Trophoblast cell (in vitro differentiated cells and primary cell): Measurements from ENCODE around the gene ALDH3B1.
A peak's percentile ranks its signal among the peaks of the same experiment; 100 is the strongest.
"Not testable (repeated sequence)": the region's sequence is repeated elsewhere in the genome, so short reads cannot be mapped to it uniquely, and the experiment has no call there.

Source experiments
- DNase-seq, 2 donors: peaks; one replicate each; pipeline ENCODE4 v3.0.0-alpha.2; 2016
- H2AFZ ChIP-seq: 2 replicates; pipeline ENCODE4 v1.6.1; 2013; ENCODE audit warnings: low read length, moderate library complexity, mild to moderate bottlenecking; ENCODE audit not compliant: insufficient read depth, poor library complexity
- H2AK5ac ChIP-seq: 2 replicates; pipeline ENCODE4 v1.6.1; 2013; ENCODE audit warnings: mild to moderate bottlenecking, low read length
- H2BK120ac ChIP-seq: 2 replicates; pipeline ENCODE4 v1.6.1; 2013; ENCODE audit warnings: low read length, mild to moderate bottlenecking, moderate library complexity; ENCODE audit not compliant: insufficient read depth, poor library complexity
- H2BK12ac ChIP-seq: 2 replicates; pipeline ENCODE4 v1.6.1; 2013; ENCODE audit warnings: mild to moderate bottlenecking, low read length, moderate library complexity
- H2BK5ac ChIP-seq: 2 replicates; pipeline ENCODE4 v1.6.1; 2013; ENCODE audit warnings: low read length, low read depth, moderate library complexity, mild to moderate bottlenecking; ENCODE audit not compliant: poor library complexity
- H3K14ac ChIP-seq: 2 replicates; pipeline ENCODE4 v1.6.1; 2013; ENCODE audit warnings: mild to moderate bottlenecking, low read length
- H3K18ac ChIP-seq: 2 replicates; pipeline ENCODE4 v1.6.1; 2013; ENCODE audit warnings: mild to moderate bottlenecking, low read length
- H3K23ac ChIP-seq: 2 replicates; pipeline ENCODE4 v1.6.1; 2013; ENCODE audit warnings: low read length
- H3K27ac ChIP-seq: 2 replicates; pipeline ENCODE4 v1.5.1; 2013; ENCODE audit warnings: low read depth, mild to moderate bottlenecking, inconsistent platforms, low read length, moderate library complexity
- H3K27me3 ChIP-seq: 2 replicates; pipeline ENCODE4 v1.6.1; 2013; ENCODE audit warnings: inconsistent platforms, mild to moderate bottlenecking, low read length, moderate library complexity; ENCODE audit not compliant: insufficient read depth
- H3K36me3 ChIP-seq, 2 experiments: 1 replicate in 1 of 2; 2 replicates in 1 of 2; pipeline ENCODE4 v1.6.1; 2013; ENCODE audit warnings: low read length in 2 of 2, mild to moderate bottlenecking in 2 of 2, moderate library complexity in 1 of 2; ENCODE audit not compliant: insufficient read depth in 2 of 2, control insufficient read depth in 1 of 2
- H3K4ac ChIP-seq: 2 replicates; pipeline ENCODE4 v1.6.1; 2013; ENCODE audit warnings: low read depth, mild to moderate bottlenecking, low read length, moderate library complexity
- H3K4me1 ChIP-seq, 2 experiments: 1 replicate in 1 of 2; 2 replicates in 1 of 2; pipeline ENCODE4 v1.6.1; 2013; ENCODE audit warnings: low read length in 2 of 2, mild to moderate bottlenecking in 2 of 2, moderate library complexity in 1 of 2; ENCODE audit not compliant: insufficient read depth in 2 of 2, control insufficient read depth in 1 of 2
- H3K4me2 ChIP-seq: 2 replicates; pipeline ENCODE4 v1.6.1; 2013; ENCODE audit warnings: inconsistent platforms, mild to moderate bottlenecking, low read length, moderate library complexity
- H3K4me3 ChIP-seq: 2 replicates; pipeline ENCODE4 v1.5.1; 2013; ENCODE audit warnings: mild to moderate bottlenecking, low read depth, low read length, inconsistent platforms
- H3K79me1 ChIP-seq: one replicate; pipeline ENCODE4 v1.6.1; 2013; ENCODE audit warnings: low read length
- H3K79me2 ChIP-seq: 2 replicates; pipeline ENCODE4 v1.6.1; 2013; ENCODE audit warnings: low read length, mild to moderate bottlenecking; ENCODE audit not compliant: control insufficient read depth, insufficient read depth, poor library complexity
- H3K9ac ChIP-seq: 2 replicates; pipeline ENCODE4 v1.6.1; 2013; ENCODE audit warnings: mild to moderate bottlenecking, low read length
- H3K9me3 ChIP-seq: 2 replicates; pipeline ENCODE4 v1.6.1; 2013; ENCODE audit warnings: low read depth, mild to moderate bottlenecking, control low read depth, inconsistent platforms, low read length; ENCODE audit not compliant: insufficient read depth
- H4K12ac ChIP-seq: 2 replicates; pipeline ENCODE4 v1.6.1; 2013; ENCODE audit warnings: low read depth, mild to moderate bottlenecking, low read length, moderate library complexity
- H4K8ac ChIP-seq: 2 replicates; pipeline ENCODE4 v1.6.1; 2013; ENCODE audit warnings: low read depth, mild to moderate bottlenecking, low read length, moderate library complexity
- H4K91ac ChIP-seq: one replicate; pipeline ENCODE4 v1.6.1; 2013; ENCODE audit warnings: low read depth, mild to moderate bottlenecking, low read length, moderate library complexity
- WGBS: extraction: QIAGEN DNeasy Blood & Tissue Kit; methylation state at CpG from one replicate; pipeline ENCODE4 v1.1.7; 2013; ENCODE audit warnings: missing lambda C conversion rate; ENCODE audit not compliant: insufficient read length, insufficient coverage; ENCODE audit errors: extremely low coverage; 5-methylcytosine and 5-hydroxymethylcytosine counted together

The ALDH3B1 gene

DNA sequence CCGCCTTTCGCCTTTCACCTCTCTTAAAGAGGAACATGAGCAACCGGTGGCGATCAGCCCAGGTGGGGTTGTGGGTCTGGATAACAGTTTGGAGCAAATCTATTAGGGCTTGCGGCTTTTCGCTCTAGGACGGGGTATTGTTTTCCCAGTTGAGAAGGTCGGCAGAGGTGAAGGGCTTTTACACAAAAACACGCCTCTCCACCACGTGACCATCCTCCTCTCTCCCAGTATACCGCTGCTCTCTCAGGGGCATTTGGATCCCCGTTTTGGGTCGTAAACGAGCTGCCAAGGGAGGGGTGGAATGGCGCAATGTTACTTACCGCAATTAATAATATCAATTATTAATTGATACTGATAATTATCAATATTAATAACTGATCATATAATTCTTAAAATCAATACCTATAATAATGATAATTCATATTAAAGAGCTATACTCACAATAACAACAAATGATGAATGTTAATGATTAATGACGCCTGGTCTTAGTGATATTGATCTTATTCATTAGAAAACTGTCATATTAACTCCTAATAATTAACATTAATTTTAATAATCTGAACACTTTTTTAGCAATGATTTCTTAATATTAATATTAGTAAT, 27.8 kb upstream of the ALDH3B1 start:
- H3K79me1 ChIP-seq, DNase-seq, H3K23ac ChIP-seq, H2BK5ac ChIP-seq, H3K36me3 ChIP-seq, H3K9me3 ChIP-seq, H3K14ac ChIP-seq, H4K8ac ChIP-seq, H3K9ac ChIP-seq, H4K91ac ChIP-seq, H3K4me2 ChIP-seq, H3K27me3 ChIP-seq, H2BK12ac ChIP-seq, H2AK5ac ChIP-seq, H3K27ac ChIP-seq, H2BK120ac ChIP-seq, H3K79me2 ChIP-seq, H3K18ac ChIP-seq, H2AFZ ChIP-seq, H3K4me1 ChIP-seq, H4K12ac ChIP-seq, H3K4ac ChIP-seq, H3K4me3 ChIP-seq: not testable (repeated sequence)
- WGBS: no CpG with 5 or more reads among the region's 17 CpGs

DNA sequence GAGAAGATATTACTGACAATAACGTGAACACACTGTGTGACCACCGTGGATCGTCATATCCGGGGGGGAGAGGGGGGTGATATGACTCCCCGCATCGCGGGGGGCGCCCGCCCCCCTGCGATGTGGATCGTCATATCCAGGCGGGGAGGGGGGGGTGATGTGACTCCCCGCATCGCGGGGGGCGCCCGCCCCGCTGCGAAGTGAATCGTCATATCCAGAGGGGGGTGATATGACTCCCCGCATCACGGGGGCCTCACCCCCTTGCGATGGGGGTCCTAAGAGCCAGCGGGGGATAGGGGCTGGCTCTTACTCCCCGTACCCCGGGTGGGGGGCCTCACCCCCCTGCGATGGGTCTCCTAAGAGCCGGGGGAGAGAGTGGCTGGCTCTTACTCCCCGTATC, 26.2 kb upstream of the ALDH3B1 start:
- H2AK5ac ChIP-seq: no peak overlapping the region
- no peaks in the 10 kb centered on the region for H3K79me2 ChIP-seq
- no peaks in the 10 kb centered on the region for H3K79me1 ChIP-seq
- no peak overlapping the region for H3K18ac ChIP-seq
- WGBS: no CpG with 5 or more reads among the region's 29 CpGs
- H2BK120ac ChIP-seq: no peak overlapping the region
- H3K9me3 ChIP-seq: no peaks in the 10 kb centered on the region
- no peak overlapping the region for H2AFZ ChIP-seq
- H2BK12ac ChIP-seq: no peak overlapping the region
- DNase-seq: no peak
- no peak overlapping the region for H3K27ac ChIP-seq
- H3K4me2 ChIP-seq: no peak overlapping the region
- no peak overlapping the region for H3K4me3 ChIP-seq
- H4K12ac ChIP-seq: no peak overlapping the region
- peaks cover 2% of the 10 kb centered on the region in 2 experiments for H3K4me1 ChIP-seq
- H4K91ac ChIP-seq: no peak overlapping the region
- no peak overlapping the region for H3K9ac ChIP-seq
- H3K23ac ChIP-seq: no peak overlapping the region
- H3K14ac ChIP-seq: no peak overlapping the region
- no peaks in the 10 kb centered on the region for H3K27me3 ChIP-seq
- no peak overlapping the region for H3K4ac ChIP-seq
- no peak overlapping the region for H2BK5ac ChIP-seq
- no peaks in the 10 kb centered on the region for H3K36me3 ChIP-seq
- H4K8ac ChIP-seq: no peak overlapping the region

DNA sequence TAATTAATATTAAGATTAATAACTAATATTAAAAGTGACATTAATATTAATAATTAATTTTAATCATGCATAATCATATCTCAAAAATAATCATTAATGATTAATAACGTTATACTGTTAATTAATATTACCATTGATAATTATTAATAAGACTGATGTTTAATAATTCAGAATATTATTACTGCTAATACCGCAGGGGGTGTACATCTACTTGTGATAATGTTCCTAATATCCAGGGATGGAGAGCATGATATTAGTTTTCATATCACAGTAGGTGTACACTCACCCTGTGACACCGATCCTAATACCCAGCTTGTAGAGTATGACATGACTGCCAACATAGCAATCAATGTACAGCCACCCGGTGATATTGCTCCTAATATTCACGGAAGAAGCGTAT, 24.8 kb upstream of the ALDH3B1 start:
- no CpG with 5 or more reads among the region's 6 CpGs for WGBS
- H4K12ac ChIP-seq: not testable (repeated sequence)

DNA sequence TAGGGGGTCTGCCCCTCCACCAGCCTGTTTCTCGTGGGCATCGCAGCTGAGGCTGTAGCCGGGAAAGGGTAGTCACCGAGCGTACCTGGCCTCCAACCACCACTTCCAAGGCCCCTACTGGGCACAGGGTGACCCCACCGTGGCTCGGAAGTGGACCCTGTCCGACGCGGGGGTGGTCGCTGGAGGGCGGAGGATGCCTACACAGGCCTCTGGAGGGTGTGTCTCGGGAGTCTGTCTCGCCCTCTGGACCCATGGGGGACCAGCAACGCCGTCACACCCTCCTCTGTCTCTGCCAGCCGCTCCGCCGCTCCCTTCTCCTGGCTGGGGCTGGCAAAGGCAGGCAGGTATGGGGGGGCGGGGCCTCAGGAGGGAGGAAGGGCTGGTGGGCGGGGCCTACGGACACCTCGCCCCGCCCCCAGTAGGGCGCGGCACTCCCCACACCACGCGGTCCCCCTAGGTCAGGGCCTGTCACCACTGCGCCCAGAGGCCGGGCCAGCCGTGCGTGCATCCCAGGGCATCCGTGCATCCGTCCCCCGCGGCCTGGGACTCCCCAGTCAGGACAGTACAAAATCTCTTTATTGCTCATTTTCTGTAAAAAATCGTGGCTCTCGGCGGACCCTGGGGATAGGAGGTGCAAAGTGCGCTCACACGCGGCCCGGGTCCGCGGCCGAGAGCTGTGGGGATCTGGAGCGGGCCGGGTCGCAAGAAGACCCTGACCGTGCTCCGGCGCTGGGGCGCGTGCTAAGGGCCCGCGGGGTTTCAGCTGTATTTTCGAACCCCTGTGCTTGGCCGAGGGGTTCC, 19.4 kb upstream of the ALDH3B1 start:
- H2BK120ac ChIP-seq, H2BK5ac ChIP-seq, H3K14ac ChIP-seq, H3K79me2 ChIP-seq, H3K4me1 ChIP-seq, H3K18ac ChIP-seq, H3K36me3 ChIP-seq, H4K12ac ChIP-seq, H3K9ac ChIP-seq, H2BK12ac ChIP-seq, H3K79me1 ChIP-seq, H2AK5ac ChIP-seq, H4K8ac ChIP-seq, H2AFZ ChIP-seq, H3K9me3 ChIP-seq, H3K4me3 ChIP-seq, H3K23ac ChIP-seq, H3K4ac ChIP-seq, H3K27me3 ChIP-seq, H3K27ac ChIP-seq, H4K91ac ChIP-seq: not testable (repeated sequence)
- WGBS: no CpG with 5 or more reads among the region's 58 CpGs
- H3K4me2 ChIP-seq: peak overlapping the region; percentile 16
- peak in 1 of 2 donors; percentile 42 for DNase-seq

More for the DNA sequence above, 24.8 kb upstream of the ALDH3B1 start:
- not testable (repeated sequence) for H3K27ac ChIP-seq, H3K27me3 ChIP-seq, H2BK120ac ChIP-seq, H2BK5ac ChIP-seq, H3K79me1 ChIP-seq, H3K36me3 ChIP-seq, H3K4me3 ChIP-seq, H3K4me1 ChIP-seq, H3K23ac ChIP-seq, H2BK12ac ChIP-seq, H3K18ac ChIP-seq, H3K9ac ChIP-seq, H2AFZ ChIP-seq, H3K14ac ChIP-seq, H2AK5ac ChIP-seq, H3K79me2 ChIP-seq, H3K4me2 ChIP-seq, H4K91ac ChIP-seq, H3K9me3 ChIP-seq, H4K8ac ChIP-seq, DNase-seq, H3K4ac ChIP-seq
